CD4-positive, alpha-beta T cell treated with Interleukin-17A for 1 hour (primary cell): ENCODE results near the gene MAPK8IP2.
"Not testable (repeated sequence)": the region's sequence is repeated elsewhere in the genome, so short reads cannot be mapped to it uniquely, and the experiment has no call there.

Experiments used
- DNase-seq: peaks from one replicate; pipeline ENCODE4 v3.0.0-alpha.2; 2020

The MAPK8IP2 gene

GRCh38 chr22:50614296-50614695 is 13.7 kb downstream of the MAPK8IP2 start:
- DNase-seq, result not testable (repeated sequence)

- DNase-seq, result peak; percentile 74
Observed at GRCh38 chr22:50620593-50621355, 20.2 kb downstream of the MAPK8IP2 start.

DNA sequence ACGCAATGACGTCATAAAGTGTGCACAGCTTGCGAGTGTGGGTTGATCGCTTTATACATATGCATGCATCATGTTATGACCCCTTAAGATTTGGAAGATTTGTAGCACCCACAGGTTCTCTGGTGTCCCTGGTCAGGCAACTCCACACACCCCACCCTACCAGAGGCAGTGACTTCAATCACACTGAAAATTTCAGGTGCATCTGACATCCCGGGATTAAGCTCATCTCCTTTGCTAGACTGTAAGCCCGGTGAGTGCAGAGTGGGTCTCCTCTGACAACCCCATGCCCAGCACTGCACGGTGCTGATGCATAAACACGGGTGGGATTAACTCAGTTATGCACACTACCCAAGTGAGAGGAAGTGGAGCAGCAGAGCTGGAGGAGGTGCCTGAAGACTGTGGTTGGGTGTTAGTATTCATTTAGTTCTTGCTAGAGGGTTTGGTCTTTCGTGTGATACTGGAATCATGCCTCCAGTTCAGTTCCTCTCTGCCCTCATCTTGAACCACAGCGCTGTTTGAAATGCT is 20.8 kb downstream of the MAPK8IP2 start:
- DNase-seq, result peak; percentile 66

GRCh38 chr22:50621948-50622722 is 21.5 kb downstream of the MAPK8IP2 start:
- DNase-seq, result peak; percentile 52

- no peak for DNase-seq
Observed at GRCh38 chr22:50622723-50623327, 22.2 kb downstream of the MAPK8IP2 start.

- no peak for DNase-seq
Observed at GRCh38 chr22:50624347-50625130, 23.9 kb downstream of the MAPK8IP2 start.

GRCh38 chr22:50625131-50625567 is 24.6 kb downstream of the MAPK8IP2 start:
- no peak for DNase-seq

- no peak for DNase-seq
Observed at GRCh38 chr22:50625568-50626313, 25.1 kb downstream of the MAPK8IP2 start.

DNA sequence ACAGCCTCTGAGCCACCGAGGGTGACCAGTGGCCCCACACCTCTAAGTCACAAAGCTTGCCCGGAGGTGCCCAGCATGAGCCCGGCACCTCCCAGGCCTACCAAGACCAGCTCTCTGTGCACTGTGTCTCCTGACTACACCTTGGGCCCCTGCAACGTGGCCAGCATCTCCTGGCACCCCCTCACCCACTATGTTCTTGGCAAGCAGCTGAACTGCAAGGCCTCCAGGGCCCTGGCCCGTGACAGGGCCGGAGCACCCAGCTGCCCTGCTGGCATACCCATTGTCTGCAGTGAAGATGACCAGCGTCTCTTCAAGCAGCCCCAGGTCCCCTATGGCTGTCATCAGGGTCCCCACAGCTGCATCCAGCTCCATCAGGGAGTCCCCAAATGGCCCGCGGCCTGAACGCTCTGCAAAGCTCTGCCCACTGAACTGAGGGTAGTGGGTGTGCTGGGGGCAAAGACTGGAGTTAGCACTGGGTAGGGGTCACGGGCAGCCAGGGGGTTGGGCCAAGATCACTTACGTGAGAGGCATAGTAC is 25.8 kb downstream of the MAPK8IP2 start:
- DNase-seq, result no peak

GRCh38 chr22:50626850-50627641 is 26.5 kb downstream of the MAPK8IP2 start:
- no peak for DNase-seq

DNA sequence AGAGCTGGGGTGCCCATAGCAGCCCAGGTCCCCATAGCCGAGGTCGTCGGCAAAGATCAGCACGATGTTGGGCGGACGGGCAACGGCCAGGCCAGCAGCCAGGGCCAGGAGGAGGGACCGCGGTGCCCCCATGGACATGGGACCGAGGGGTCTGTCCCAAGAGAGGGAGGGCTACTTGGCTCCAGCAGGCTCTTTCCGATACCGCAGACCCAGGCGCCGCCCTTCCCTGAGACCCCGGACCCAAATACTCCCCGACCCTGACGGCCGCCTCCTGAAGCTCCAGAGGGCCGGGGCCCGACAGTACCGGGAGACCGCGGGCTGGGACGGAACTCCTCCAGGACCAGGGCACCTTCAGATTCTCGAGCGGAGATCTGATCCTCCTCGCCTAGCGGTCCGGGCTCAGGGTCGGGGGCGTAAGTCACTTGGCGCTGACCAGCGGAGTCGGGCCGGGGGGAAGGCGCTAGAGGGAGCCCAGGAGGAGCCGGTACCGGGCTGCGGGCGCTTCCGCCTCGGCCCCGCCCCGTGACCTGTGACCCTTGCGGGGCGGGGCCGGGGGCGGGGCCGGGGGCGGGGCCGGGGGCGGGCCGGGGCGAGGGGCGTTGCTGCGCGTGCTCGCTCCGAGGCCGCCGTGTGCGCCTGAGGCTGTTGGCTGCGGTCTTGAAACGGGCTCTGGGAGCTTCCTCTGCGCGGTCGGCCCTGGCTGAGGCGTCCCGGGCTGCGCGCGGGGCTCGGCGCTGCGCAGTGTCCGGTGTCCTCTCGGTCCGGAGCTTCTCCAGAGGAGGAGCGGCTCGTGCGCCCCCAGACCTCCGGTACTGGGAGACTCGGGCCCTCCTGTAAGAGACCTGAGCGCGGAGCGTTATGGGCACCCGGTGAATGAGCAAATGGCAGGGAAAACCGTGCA is 27.3 kb downstream of the MAPK8IP2 start, which contains the start of gene ARSA:
Gene ARSA (minus strand): TSS at position 511 of the 901 bp plus-strand sequence. CDS start 373 bp downstream, at position 138.
- peak; percentile 85 for DNase-seq

- peak; percentile 76 for DNase-seq
Observed at GRCh38 chr22:50628543-50629134, 28.0 kb downstream of the MAPK8IP2 start.

- DNase-seq, result no peak
Observed at GRCh38 chr22:50630376-50630775, 29.8 kb downstream of the MAPK8IP2 start.

DNA sequence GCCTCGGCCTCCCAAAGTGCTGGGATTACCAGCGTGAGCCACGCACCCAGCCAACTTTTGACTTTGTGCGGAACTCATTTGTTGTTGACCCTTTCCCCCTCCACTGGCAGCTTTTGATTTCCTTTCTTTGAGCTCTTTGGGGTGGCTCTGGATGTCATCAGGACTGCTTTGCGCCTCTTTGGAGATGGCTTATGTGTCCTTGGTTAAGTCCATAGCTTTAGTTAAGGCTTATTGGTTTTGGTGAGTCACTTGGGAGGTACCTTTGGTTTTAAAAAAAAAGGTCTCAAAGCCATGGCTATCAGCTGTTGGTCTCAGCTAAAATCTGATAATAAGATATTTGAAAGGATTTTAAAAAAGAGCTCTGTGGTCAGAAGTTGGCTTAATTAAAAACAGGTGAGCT is 32.5 kb downstream of the MAPK8IP2 start:
- no peak for DNase-seq

DNA sequence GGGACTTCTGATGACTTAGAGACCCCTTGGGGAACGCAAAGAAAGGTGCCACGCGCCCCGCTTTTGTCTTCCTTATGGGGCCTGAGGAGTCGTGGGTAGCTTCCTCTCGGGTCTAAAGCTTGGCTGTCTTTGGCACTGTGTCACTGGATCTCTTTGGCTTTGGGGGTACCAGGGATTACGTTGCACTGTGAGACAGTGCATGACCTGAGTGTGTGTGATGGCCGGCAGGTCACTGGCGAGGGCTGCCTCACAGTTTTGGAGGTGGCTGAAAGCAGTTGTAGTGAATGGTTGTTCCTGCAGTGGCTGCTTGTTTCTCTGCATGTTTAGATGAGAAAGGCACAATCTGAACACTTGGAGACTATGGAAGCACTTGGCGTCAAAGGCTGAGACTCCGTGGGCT is 33.2 kb downstream of the MAPK8IP2 start:
- no peak for DNase-seq

GRCh38 chr22:50635591-50635990 is 35.0 kb downstream of the MAPK8IP2 start:
- DNase-seq, result no peak

GRCh38 chr22:50640296-50640695 is 39.7 kb downstream of the MAPK8IP2 start:
- DNase-seq, result not testable (repeated sequence)

GRCh38 chr22:50640857-50641647 is 40.5 kb downstream of the MAPK8IP2 start:
- no peak for DNase-seq
